Fibroblast of skin of abdomen (primary cell): Measurements from ENCODE around the gene FKBP5.
"Not testable (repeated sequence)": the region's sequence is repeated elsewhere in the genome, so short reads cannot be mapped to it uniquely, and the experiment has no call there.

Experiments
- DNase-seq: peaks from one replicate; pipeline ENCODE4 v3.0.0-alpha.2; 2013

Gene FKBP5

DNA sequence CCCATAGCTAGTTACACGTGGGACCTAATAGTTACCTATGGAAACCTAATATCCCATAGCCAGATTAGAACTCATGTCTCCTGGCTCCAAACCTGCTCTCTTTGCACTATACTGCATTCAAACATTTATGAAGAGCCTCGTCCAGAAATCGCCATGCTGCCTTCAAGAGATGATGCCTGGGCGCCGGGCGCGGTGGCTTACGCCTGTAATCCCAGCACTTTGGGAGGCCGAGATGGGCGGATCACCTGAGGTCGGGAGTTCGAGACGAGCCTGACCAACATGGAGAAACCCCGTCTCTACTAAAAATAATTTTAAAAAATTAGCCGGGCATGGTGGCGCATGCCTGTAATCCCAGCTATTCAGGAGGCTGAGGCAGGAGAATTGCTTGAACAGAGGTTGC lies 1.3 kb upstream of the FKBP5 start:
- not testable (repeated sequence) for DNase-seq

DNA sequence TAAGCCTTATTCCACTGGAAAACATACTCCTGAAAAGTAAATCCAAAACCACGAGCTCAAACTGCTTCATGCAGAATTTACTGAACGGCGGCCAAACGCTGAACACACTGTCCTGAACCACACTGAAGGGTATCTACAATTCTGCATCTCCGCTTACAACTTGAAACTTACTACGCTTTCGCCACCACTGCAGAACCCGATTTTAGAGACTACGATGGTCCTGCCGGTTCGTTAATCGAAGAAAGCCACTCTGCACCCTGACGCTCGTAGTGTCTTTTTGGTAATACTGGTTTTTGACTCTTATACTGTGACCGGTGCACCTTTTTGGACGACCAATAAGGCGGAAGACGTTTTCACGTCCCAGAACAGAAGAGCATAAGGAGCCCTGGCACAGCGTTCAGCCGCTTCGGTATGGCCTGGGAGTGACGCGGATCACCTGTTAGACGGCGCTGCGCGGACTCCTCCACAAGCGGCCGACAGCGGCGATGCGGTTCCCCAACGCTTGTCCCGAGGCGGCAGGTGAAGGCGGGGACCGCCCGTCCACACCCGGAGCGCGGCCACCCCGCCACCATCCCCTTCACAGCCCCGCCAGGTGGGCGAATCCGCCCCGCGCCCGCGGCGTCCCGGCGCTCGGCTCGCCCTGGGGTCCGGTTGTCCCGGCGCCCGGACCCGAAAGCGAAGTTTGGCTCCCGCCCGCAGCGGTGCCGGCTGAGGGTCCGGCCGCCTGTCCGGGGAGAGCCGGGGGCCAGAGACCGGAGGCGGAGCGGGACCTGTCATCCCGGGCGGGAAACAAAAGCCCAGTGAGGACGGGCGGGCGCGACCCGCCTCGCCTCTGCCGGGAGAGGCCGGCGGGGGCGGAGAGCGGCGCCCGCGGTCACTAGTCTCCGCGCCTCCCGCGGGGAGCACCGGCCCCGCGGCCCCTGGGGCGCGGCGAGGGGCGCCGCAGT lies 784 bp downstream of the FKBP5 start:
- peak; percentile 28 for DNase-seq

DNA sequence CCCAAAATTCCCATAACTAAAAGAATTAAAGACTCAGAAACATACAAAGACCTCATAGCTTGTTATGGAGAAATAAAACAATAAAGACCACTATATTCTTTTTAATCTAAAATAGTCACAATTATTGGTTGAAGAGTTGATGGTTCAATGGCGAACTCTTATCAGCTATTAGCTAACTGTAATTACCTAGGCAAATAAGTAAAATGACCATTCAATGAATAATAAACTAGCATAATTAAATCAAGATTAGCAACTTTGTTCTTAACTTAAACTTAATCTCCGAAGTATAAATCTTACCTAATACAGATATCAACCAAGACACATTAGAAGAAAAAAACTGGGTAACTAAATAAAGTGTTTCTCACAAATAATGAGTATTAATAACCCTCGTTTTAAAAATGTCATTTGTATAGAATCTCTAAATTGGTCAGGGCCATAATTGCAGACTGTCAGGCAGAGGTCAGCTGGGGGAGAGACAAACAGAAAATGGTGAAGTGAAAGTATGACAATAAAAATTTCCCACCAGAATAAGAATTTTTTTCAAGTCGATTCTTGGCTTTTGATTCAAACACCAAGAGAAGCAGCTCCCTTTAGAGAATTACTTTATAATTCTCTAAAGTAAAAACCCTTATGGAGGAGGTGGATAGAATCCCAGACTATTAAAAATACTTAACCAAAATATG lies 1.7 kb downstream of the FKBP5 start:
- no peak for DNase-seq

GRCh38 chr6:35686436-35686835 lies 2.3 kb downstream of the FKBP5 start:
- DNase-seq: no peak

DNA sequence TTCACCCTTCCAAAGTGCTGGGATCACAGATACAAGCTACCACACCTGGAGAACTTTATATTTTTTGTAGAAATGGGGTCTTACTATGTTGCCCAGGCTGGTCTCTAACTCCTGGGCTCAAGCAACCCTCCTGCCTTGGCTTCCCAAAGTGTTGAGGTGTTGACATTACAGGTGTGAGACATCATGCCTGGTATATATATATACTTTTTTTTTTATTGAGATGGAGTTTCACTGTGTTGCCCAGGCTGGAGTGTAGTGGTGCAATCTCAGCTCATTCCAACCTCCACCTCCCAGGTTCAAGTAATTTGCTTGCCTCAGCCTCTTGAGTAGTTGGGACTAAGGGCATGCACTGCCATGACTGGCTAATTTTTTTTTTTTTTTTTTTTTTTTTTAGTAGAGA lies 5.4 kb downstream of the FKBP5 start:
- no peak for DNase-seq

- no peak for DNase-seq
Observed at GRCh38 chr6:35681298-35681697, 7.4 kb downstream of the FKBP5 start.

GRCh38 chr6:35679399-35679798 lies 9.3 kb downstream of the FKBP5 start:
- DNase-seq: no peak

DNA sequence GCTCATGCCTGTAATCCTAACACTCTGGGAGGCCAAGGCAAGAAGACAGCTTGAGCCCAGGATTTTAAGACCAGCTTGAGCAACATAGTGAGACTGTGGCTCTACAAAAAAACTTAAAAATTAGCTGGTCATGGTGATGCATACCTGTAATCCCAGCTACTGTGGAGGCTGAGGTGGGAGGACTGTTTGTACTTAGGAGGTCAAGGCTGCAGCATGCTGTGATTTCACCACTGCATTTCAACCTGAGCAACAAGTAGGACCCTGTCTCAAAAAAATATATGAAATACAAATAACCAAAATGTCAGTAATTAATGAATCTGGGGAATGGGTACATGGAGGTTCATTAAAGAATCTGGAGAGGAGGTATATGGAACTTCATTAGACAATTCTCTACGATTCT lies 9.9 kb downstream of the FKBP5 start:
- DNase-seq: no peak

GRCh38 chr6:35678021-35678654 lies 10.6 kb downstream of the FKBP5 start:
- DNase-seq: peak; percentile 70

GRCh38 chr6:35677456-35677855 lies 11.3 kb downstream of the FKBP5 start:
- no peak for DNase-seq

- DNase-seq: no peak
Observed at GRCh38 chr6:35675871-35676459, 12.8 kb downstream of the FKBP5 start.

DNA sequence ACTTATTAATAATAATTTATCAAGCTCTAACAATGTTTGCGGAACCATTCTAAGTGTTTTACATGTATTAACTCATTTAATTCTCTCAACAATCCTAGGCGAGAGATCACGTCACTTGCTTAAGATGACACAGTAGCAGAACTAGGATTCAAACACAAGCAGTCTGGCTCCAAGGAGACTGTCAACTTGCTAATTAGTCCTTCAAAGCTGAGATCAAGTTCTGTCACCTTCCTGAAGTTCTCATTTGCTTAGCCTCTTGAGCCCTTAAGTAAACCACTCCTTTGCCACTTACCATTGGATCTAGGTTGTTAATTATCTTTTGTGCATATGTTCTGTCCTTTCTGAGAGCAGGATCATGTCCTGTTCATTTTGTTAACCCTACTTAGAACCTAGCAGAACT lies 14.1 kb downstream of the FKBP5 start:
- DNase-seq: no peak

DNA sequence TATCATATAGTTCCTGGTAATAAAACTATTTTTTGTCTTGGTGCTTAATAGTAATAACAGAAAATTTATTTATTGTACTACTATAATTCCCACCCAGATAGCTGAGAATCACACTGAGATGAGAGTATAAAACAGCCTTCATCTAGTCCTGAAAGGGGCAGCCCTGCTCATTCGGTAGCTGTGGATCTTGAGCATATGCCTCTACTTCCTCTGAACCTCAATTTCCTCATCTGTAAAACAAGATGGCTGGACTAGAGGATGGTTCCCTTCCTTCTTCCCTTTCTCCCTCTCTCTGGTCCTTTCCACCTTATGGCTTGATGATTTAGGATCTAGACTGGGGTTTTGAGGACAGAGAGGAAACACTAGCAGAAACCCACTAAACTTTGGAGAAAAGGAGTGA lies 15.0 kb downstream of the FKBP5 start:
- DNase-seq: no peak

DNA sequence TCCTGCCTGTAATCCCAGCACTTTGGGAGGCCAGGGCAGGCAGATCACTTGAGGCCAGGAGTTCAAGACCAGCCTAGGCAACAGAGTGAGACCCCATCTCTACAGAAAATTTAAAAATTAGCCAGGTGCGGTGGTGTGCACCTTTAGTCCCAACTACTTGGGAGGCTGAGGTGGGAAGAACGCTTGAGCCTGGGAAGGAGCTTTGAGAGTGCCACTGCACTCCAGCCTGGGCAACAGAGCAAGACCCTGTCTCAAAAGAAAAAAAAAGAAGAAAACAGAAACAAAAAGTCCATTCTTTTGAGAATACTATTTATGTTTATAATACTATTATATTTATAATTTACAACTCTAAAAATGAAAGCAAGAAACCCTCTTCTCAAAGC lies 15.4 kb downstream of the FKBP5 start:
- not testable (repeated sequence) for DNase-seq

DNA sequence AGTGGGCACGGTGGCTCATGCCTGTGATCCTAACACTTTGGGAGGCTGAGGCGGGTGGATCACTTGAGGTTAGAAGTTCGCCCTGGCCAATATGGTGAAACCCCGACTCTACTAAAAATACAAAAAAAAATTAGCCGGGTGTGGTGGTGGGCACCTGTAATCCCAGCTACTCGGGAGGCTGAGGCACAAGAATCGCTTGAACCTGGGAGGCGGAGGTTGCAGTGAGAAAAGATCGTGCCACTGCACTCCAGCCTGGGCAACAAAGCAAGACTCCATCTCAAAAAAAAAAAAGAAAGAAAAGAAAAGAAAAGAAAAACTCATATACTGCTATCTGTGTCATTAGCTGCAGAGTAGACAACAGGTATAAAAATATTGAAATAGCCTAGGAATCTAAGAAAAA lies 18.3 kb downstream of the FKBP5 start:
- not testable (repeated sequence) for DNase-seq

DNA sequence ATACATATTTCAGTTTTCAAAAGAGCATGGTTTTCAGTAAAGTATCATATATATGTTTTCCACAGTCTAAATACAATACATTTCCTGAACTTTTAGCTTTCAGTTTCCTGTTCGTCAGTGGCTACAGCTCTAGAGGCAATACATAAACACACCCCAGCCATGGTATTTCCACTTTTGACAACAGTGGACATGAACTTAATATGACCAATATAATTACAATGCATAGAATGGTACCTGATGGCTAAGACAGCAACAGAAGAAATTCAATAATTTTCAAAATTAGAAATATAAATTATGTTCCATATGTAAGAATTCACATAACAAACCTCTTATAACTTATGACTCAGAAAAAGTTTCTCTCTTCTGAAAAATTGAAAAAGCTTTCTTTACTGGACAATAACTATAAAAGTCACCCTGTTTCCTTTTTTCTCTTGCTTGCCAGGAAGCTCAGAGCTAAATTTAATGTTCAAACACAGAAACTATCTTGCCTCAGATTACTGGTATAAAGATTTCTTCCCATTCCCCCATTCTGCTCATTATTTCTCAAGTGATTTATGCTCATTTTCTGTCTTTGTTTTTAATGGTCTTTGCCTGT lies 19.2 kb downstream of the FKBP5 start:
- DNase-seq: no peak

DNA sequence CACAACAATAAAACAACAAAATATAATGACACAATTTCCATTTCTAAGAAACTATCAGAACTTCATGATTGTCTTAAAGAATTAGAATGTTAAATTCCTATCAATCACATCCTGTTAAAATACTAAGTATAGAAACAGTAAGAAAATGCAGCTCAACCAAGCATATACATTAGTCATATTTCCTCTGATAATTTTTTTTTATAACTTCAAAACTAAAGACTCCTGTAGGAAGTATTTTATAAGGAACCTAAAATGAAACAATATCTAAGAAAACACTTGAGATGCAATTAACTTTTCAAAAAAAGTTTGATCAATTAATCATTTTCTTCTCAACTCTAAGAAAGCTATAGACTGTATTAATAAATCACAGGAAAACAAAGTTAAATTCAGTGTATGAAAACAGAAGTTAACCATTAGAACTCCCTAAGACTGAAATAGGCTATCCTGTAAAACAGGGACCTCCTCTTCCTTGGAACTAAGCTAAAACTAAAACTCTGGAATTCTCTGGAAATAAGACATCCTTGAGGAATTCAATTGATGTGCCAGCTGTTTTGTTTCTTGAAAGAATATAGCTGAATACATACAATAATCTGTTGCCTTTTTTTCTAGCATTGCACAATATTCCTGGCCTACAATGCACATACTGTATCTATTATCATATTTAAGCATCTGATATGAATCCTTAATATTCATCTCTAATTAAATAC lies 19.8 kb downstream of the FKBP5 start:
- peak; percentile 77 for DNase-seq

DNA sequence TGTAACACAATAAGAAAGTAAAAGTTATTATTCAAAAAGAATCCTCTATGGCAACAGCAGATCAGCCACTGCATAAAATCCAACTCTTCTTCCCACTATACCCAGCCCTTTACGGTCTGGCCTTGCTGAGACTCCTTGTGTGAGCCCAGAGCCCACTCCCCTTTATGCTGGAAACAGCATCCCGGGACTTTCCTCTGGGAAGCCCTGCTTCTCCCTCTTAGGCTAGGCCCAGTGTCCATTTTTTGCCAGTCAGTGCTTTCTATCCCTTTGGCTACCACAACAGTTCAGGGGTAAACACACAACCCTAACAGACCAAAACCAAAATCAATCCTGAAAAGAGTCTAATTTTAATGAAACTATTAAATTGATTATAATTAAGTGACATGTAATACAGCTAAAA lies 20.6 kb downstream of the FKBP5 start:
- no peak for DNase-seq

DNA sequence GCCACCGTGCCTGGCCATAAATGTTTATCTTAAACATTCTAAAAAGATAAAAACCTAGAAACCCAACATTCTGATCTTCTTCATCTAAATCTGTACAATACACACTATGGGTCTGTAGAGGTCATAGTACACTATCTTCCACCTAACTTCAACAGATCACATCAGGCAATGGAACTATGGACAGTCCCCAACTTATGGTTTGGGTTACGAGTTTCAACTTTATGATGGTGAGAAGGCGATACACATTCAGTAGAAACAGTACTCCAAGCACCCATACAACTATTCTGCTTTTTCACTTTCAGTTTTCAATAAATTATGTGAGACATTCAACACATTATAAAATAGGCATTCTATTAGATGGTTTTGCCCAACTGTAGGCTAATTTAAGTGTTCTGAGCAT lies 23.1 kb downstream of the FKBP5 start:
- no peak for DNase-seq

DNA sequence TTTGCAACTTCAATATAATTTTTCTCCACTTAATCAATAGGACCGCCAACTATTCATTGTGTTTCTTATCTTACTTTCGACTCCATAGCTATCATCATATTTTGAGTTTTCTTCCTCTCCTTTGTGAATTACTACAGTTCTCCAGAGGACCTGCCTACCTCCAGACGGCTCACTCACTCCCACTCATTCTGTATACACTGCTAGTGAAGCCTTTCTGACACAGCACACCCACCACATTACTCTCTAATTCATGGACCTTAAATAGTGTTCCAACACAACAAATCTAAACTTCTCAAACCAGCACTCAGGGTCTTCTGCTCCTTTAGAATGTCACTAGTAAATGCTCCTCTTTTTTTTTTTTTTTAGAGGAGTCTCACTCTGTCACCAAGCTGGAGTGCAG lies 23.8 kb downstream of the FKBP5 start:
- DNase-seq: no peak

GRCh38 chr6:35663447-35664235 lies 25.1 kb downstream of the FKBP5 start:
- DNase-seq: peak; percentile 79
